Neural cell (in vitro differentiated cells): Measurements from ENCODE around the gene RSPH9.

Experiments
- CTCF ChIP-seq: fragments of 450-650 bp; IDR thresholded peaks from 2 replicates; pipeline ENCODE4 v1.5.1; 2014; ENCODE audit warnings: antibody characterized with exemption, mild to moderate bottlenecking, moderate library complexity; ENCODE audit not compliant: poor library complexity, severe bottlenecking
- EP300 ChIP-seq: fragments of 450-650 bp; conservative IDR thresholded peaks from 2 replicates; pipeline ENCODE4 v1.6.1; 2014; ENCODE audit warnings: antibody characterized with exemption, mild to moderate bottlenecking, moderate library complexity; ENCODE audit not compliant: poor library complexity, severe bottlenecking
- EZH2 ChIP-seq: fragments of 200-600, 300-800 bp; shearing (Covaris generic), sonication (generic); IDR thresholded peaks from 2 replicates; pipeline ENCODE4 v1.6.1; 2014; ENCODE audit warnings: antibody characterized with exemption, low read length, borderline replicate concordance, mild to moderate bottlenecking; ENCODE audit not compliant: insufficient read depth, poor library complexity, severe bottlenecking
- POLR2AphosphoS5 ChIP-seq: IDR thresholded peaks from 2 replicates; pipeline ENCODE4 v1.6.1; 2012
- RAD21 ChIP-seq: fragments of 450-650 bp; conservative IDR thresholded peaks from 2 replicates; pipeline ENCODE4 v1.6.1; 2014; ENCODE audit warnings: antibody characterized with exemption, mild to moderate bottlenecking, moderate library complexity
- REST ChIP-seq: IDR thresholded peaks from 2 replicates; pipeline ENCODE4 v1.6.1; 2012; ENCODE audit warnings: borderline replicate concordance
- TAF1 ChIP-seq: IDR thresholded peaks from 2 replicates; pipeline ENCODE4 v1.6.1; 2012; ENCODE audit warnings: low read depth

GRCh38 chr6:43705996-43706395 lies 61.2 kb downstream of the RSPH9 start:
- TF ChIP-seq CTCF = no peak
- no peak for TF ChIP-seq EZH2
- TF ChIP-seq RAD21 = no peak
- no peak for TF ChIP-seq EP300
- TF ChIP-seq POLR2AphosphoS5 = no peak
- TF ChIP-seq TAF1 = no peak
- TF ChIP-seq REST = no peak
